SK-N-SH (cell line): ENCODE data around the gene TRIM47. TPM values are rescaled to one million over a fixed set of nuclear protein-coding genes. Genes with fewer than 3 reads are reported as not detected.

Source experiments
- CTCF ChIA-PET: fragments of 300-600, 350-600 bp; formaldehyde crosslinking; extraction: SDS; loops from one replicate; lab custom pipeline; 2021; lab: Yijun Ruan, JAX
- POLR2A ChIA-PET: fragments of 350-600 bp; sonication (Branson Sonifier 250); formaldehyde crosslinking; extraction: SDS; loops from one replicate; lab custom pipeline; 2020; ENCODE audit warnings: antibody characterized with exemption, inconsistent platforms; lab: Yijun Ruan, JAX
- DNase-seq: peaks from one replicate; pipeline ENCODE4 v3.0.0; 2012
- H2AFZ ChIP-seq: fragments of 200-600 bp; sonication (generic); 2 replicates; pipeline ENCODE4 v1.8.1; 2016; ENCODE audit warnings: antibody characterized with exemption, mild to moderate bottlenecking, low read depth
- H3F3A ChIP-seq: fragments of 200-600 bp; sonication (generic); replicated peaks from 2 replicates; pipeline ENCODE3; 2016; ENCODE audit warnings: antibody characterized with exemption, mild to moderate bottlenecking; ENCODE audit not compliant: insufficient read depth
- H3K27ac ChIP-seq, 2 experiments: fragments of 200-500 bp in 1 of 2; fragments of 200-600 bp in 1 of 2; sonication (Bioruptor generic) in 1 of 2; sonication (generic), shearing (Covaris generic) in 1 of 2; 2 replicates each; pipeline versions ENCODE4 v1.5.1 to v1.6.1; 2014 to 2016; ENCODE audit warnings: low read depth in 2 of 2, inconsistent platforms in 1 of 2, low read length in 1 of 2, mild to moderate bottlenecking in 1 of 2, mixed read lengths in 1 of 2
- H3K27me3 ChIP-seq: fragments of 200-600 bp; sonication (generic), shearing (Covaris generic); 2 replicates; pipeline ENCODE4 v1.6.1; 2016; ENCODE audit warnings: mixed run types; ENCODE audit not compliant: insufficient read depth
- H3K36me3 ChIP-seq, 2 experiments: fragments of 200-500 bp in 1 of 2; fragments of 200-600 bp in 1 of 2; sonication (Bioruptor generic) in 1 of 2; sonication (generic) in 1 of 2; replicated peaks in 1 of 2; 2 replicates each; pipeline versions ENCODE3 to v1.5.1; 2014 to 2016; ENCODE audit warnings: low read length in 1 of 2, mild to moderate bottlenecking in 1 of 2; ENCODE audit not compliant: insufficient read depth in 2 of 2, control insufficient read depth in 1 of 2
- H3K4me1 ChIP-seq, 2 experiments: fragments of 200-500 bp in 1 of 2; fragments of 200-600 bp in 1 of 2; sonication (Bioruptor generic) in 1 of 2; sonication (generic), shearing (Covaris generic) in 1 of 2; 2 replicates each; pipeline versions ENCODE4 v1.5.1 to v1.6.1; 2014 to 2016; ENCODE audit warnings: low read depth in 1 of 2, low read length in 1 of 2, mixed run types in 1 of 2; ENCODE audit not compliant: insufficient read depth in 2 of 2, control insufficient read depth in 1 of 2
- H3K4me2 ChIP-seq: fragments of 200-600 bp; sonication (generic), shearing (Covaris generic); 2 replicates; pipeline ENCODE4 v1.6.1; 2017; ENCODE audit warnings: mixed run types
- H3K4me3 ChIP-seq, 2 experiments: fragments of 200-500 bp in 1 of 2; fragments of 200-600 bp in 1 of 2; sonication (Bioruptor generic) in 1 of 2; sonication (generic), shearing (Covaris generic) in 1 of 2; 2 replicates each; pipeline versions ENCODE4 v1.5.1 to v1.8.1; 2014 to 2016; ENCODE audit warnings: low read depth in 2 of 2, inconsistent platforms in 1 of 2, low read length in 1 of 2, mild to moderate bottlenecking in 1 of 2, mixed read lengths in 1 of 2, moderate library complexity in 1 of 2
- H3K79me2 ChIP-seq: fragments of 200-600 bp; sonication (generic); 2 replicates; pipeline ENCODE4 v1.8.1; 2017; ENCODE audit warnings: mild to moderate bottlenecking; ENCODE audit not compliant: insufficient read depth
- H3K9ac ChIP-seq: fragments of 200-600 bp; sonication (generic); 2 replicates; pipeline ENCODE4 v1.6.1; 2017; ENCODE audit warnings: mixed run types
- H3K9me2 ChIP-seq: fragments of 200-600 bp; sonication (generic); 2 replicates; pipeline ENCODE4 v1.6.1; 2017; ENCODE audit warnings: mixed run types
- H3K9me3 ChIP-seq: fragments of 200-600 bp; sonication (generic); 2 replicates; pipeline ENCODE4 v1.6.1; 2017; ENCODE audit warnings: mixed run types, mild to moderate bottlenecking, moderate library complexity
- H4K20me1 ChIP-seq: fragments of 200-600 bp; sonication (generic); 2 replicates; pipeline ENCODE4 v1.6.1; 2017; ENCODE audit warnings: mild to moderate bottlenecking, mixed run types; ENCODE audit not compliant: insufficient read depth
- CHD2 ChIP-seq: fragments of 150-350 bp; IDR thresholded peaks from 2 replicates; pipeline ENCODE4 v1.6.1; 2018; ENCODE audit warnings: low read length; ENCODE audit not compliant: partially characterized antibody
- EP300 ChIP-seq, 2 experiments: IDR thresholded peaks; 2 replicates each; pipeline versions ENCODE4 v1.4.0 to v1.6.1; 2012; ENCODE audit warnings: borderline replicate concordance in 1 of 2, low read depth in 1 of 2, low read length in 1 of 2
- JUND ChIP-seq: IDR thresholded peaks from 2 replicates; pipeline ENCODE4 v1.4.0; 2012
- NFIC ChIP-seq: IDR thresholded peaks from 2 replicates; pipeline ENCODE4 v1.4.0; 2012; ENCODE audit warnings: borderline replicate concordance
- POLR2AphosphoS5 ChIP-seq: IDR thresholded peaks from 2 replicates; pipeline ENCODE4 v1.6.1; 2012; ENCODE audit warnings: low read depth, low read length
- WGBS: methylation state at CpG from one replicate; pipeline ENCODE4 v1.1.6; 2017; ENCODE audit warnings: low lambda C conversion rate; 5-methylcytosine and 5-hydroxymethylcytosine counted together
- polyA plus RNA-seq, 3 experiments: library from polyadenylated mRNA; depleted of rRNA; stranded (reverse); fragments of >200 nt; gene quantifications; 2 replicates each; pipeline ENCODE4 v1.2.3, GENCODE V29; 2012
- TF ChIP-seq, protein P1 (sequence below): IDR thresholded peaks from 2 replicates; pipeline ENCODE4; 2012
- TF ChIP-seq, protein P2 (sequence below): IDR thresholded peaks from 2 replicates; pipeline ENCODE4 v1.4.0; 2012; ENCODE audit warnings: low read depth, borderline replicate concordance

TRIM47 gene
- polyA plus RNA-seq, 1 of the 3 experiments (the other 2 are of a cell fraction): 5.1 TPM

DNA sequence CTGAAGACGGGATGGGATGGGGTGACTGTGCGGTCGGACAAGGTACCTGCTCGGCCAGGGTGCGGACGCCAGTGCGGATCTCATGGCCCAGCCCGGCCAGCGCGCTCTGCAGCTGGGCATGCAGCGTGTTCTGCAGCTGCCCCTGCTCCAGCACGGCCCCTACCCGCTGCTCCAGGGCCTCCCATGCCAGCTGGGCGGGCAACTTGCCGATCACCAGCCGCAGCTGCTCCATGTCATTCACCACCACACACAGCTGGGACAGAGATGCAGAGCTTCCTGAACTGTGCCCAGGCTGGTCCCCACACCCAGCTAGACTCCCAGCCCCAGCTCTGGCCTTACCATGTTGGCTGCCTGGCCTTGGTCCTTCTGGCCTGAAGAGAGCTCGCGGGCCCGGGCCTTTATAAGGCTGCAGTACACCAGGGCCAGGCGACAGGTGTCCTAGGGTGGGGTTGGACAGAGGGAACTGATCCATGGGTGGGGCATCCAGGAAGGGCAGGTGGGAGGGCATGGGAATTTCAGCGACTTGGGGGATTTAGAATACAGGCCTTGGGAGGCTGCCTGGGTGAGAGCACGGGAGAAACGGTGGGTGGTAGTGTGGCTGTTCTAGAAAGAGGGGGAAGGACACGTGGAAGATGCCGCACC, 44.0 kb downstream of the TRIM47 start:
- Histone ChIP-seq H3K4me3 (no peak overlapping the region), H3K9me2 (no peaks in the 10 kb centered on the region), H3K27ac (no peak overlapping the region), H3F3A (no peaks in the 10 kb centered on the region), H4K20me1 (no peaks in the 10 kb centered on the region), H3K27me3 (no peaks in the 10 kb centered on the region), H3K9ac (no peak overlapping the region), H3K79me2 (no peaks in the 10 kb centered on the region), H3K9me3 (no peaks in the 10 kb centered on the region), H3K4me1 (peaks cover 0 to 4% of the 10 kb centered on the region in 2 experiments; a peak in 1 of 4 replicates), H3K4me2 (no peak overlapping the region), H3K36me3 (no peaks in the 10 kb centered on the region), H2AFZ (no peak overlapping the region)
- TF ChIP-seq NFIC (no peak), POLR2AphosphoS5 (no peak), CHD2 (no peak), EP300 (IDR thresholded peaks at IDR 0.05; ENCODE audit: borderline replicate concordance in 1 of 2, low read depth in 1 of 2, low read length in 1 of 2) (no peak), JUND (no peak)
- TF ChIP-seq, protein P1, sequence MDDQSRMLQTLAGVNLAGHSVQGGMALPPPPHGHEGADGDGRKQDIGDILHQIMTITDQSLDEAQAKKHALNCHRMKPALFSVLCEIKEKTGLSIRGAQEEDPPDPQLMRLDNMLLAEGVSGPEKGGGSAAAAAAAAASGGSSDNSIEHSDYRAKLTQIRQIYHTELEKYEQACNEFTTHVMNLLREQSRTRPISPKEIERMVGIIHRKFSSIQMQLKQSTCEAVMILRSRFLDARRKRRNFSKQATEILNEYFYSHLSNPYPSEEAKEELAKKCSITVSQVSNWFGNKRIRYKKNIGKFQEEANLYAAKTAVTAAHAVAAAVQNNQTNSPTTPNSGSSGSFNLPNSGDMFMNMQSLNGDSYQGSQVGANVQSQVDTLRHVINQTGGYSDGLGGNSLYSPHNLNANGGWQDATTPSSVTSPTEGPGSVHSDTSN: no peak
- DNase-seq: no peak
- 91% methylated on average over 13 of the region's 25 CpGs for WGBS
- CTCF ChIA-PET: interaction anchor here (1.2 to 16.5 kb wide), 8 partner anchors 9 to 422 kb away, joined by 3 to 326 read pairs (median 4); partner anchors contain the start of genes TRIM65 and UNC13D
- POLR2A ChIA-PET: interaction anchor here (0.6 to 2.0 kb wide), 5 partner anchors 10 to 349 kb away, joined by 3 to 8 read pairs (median 4); partner anchors contain the start of gene UNC13D

DNA sequence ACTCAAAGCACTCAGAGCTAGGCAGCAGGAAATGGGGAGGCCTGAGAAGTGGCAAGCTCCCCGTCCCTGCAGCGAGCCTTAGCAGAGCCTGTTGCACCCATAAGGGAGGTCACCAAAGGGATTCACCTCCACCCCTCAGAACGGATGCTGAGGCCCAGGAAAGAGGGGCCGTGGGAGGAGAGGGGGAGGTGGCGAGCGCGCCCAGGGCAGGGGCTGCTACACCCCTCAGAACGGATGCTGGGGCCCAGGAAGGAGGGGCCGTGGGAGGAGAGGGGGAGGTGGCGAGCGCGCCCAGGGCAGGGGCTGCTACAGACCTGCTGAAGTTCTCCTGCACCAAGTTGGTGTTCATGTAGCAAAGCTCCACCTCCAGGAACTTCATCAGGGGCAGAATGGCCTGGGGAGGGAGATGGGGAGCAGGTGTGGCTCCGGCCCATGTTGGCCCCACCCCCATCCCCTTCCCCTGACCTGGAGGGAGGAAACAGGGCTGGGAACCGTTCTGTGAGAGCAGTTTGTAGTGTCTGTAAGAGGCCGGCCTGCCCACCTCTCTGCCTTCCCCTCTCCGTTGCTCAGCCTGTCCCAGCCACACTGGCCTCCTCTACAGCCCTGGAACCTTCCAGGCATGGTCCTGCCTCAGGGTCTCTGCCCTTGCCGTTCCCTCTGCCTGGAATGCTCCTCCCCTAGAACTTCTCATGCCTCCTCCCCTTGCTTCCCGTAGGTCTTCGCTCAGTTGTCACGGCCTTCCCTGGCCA, 45.6 kb downstream of the TRIM47 start:
- no peak overlapping the region for H2AFZ ChIP-seq
- no peaks in the 10 kb centered on the region for H4K20me1 ChIP-seq
- no peak overlapping the region for H3K4me3 ChIP-seq
- no peak for DNase-seq
- peaks cover 2 to 14% of the 10 kb centered on the region in 2 experiments; a peak in 2 of 4 replicates for H3K4me1 ChIP-seq
- H3F3A ChIP-seq: no peaks in the 10 kb centered on the region
- H3K9me3 ChIP-seq: no peaks in the 10 kb centered on the region
- ChIA-PET POLR2A (interaction anchor here (0.8 to 2.0 kb wide), 2 partner anchors 12 to 49 kb away, joined by 3 to 7 read pairs; partner anchors contain the start of gene UNC13D), CTCF (interaction anchor here (0.6 to 16.5 kb wide), 6 partner anchors 10 to 68 kb away, joined by 3 to 326 read pairs (median 5); partner anchors contain the start of genes GALK1 and UNC13D)
- TF ChIP-seq, protein P2, sequence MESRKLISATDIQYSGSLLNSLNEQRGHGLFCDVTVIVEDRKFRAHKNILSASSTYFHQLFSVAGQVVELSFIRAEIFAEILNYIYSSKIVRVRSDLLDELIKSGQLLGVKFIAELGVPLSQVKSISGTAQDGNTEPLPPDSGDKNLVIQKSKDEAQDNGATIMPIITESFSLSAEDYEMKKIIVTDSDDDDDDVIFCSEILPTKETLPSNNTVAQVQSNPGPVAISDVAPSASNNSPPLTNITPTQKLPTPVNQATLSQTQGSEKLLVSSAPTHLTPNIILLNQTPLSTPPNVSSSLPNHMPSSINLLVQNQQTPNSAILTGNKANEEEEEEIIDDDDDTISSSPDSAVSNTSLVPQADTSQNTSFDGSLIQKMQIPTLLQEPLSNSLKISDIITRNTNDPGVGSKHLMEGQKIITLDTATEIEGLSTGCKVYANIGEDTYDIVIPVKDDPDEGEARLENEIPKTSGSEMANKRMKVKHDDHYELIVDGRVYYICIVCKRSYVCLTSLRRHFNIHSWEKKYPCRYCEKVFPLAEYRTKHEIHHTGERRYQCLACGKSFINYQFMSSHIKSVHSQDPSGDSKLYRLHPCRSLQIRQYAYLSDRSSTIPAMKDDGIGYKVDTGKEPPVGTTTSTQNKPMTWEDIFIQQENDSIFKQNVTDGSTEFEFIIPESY: no peak
- no peaks in the 10 kb centered on the region for H3K9me2 ChIP-seq
- no peaks in the 10 kb centered on the region for H3K79me2 ChIP-seq
- H3K4me2 ChIP-seq: no peak overlapping the region
- no peak overlapping the region for H3K9ac ChIP-seq
- H3K27me3 ChIP-seq: no peaks in the 10 kb centered on the region
- WGBS: 85% methylated on average over 19 of the region's 20 CpGs
- H3K27ac ChIP-seq: no peak overlapping the region
- H3K36me3 ChIP-seq: no peaks in the 10 kb centered on the region
